ENCODE data around the gene TMEM128. TPM values are rescaled to one million over a fixed set of nuclear protein-coding genes. Genes with fewer than 3 reads are reported as not detected.
"Not testable (repeated sequence)": the region's sequence is repeated elsewhere in the genome, so short reads cannot be mapped to it uniquely, and the experiment has no call there.

The TMEM128 gene
- total and polyA plus RNA-seq, 8 donors: 18.5 to 43.3 (median 40.4) TPM

- intact Hi-C loops (cut with DNase I): no loop called here
- Histone ChIP-seq H3K4me1 (no peaks in the 10 kb centered on the region), H3K36me3 (no peaks in the 10 kb centered on the region), H3K9me3 (no peaks in the 10 kb centered on the region), H3K27ac (no peak overlapping the region), H3K27me3 (peaks cover 29 to 93% of the 10 kb centered on the region in 2 donors), H3K4me3 (no peak overlapping the region)
- no peak for TF ChIP-seq CTCF (IDR thresholded peaks at IDR 0.05)
- DNase-seq (no peak), ATAC-seq (no peak)
Measured at GRCh38 chr4:4225915-4226605, 22.0 kb downstream of the TMEM128 start.

GRCh38 chr4:4217113-4217512 is 30.9 kb downstream of the TMEM128 start:
- no peaks in the 10 kb centered on the region for H3K9me3 ChIP-seq
- intact Hi-C loops (cut with DNase I): no loop called here
- no peak for DNase-seq
- no peak overlapping the region for H3K4me3 ChIP-seq
- H3K36me3 ChIP-seq: no peaks in the 10 kb centered on the region
- no peak for ATAC-seq
- peaks cover 0 to 31% of the 10 kb centered on the region in 2 donors for H3K27me3 ChIP-seq
- H3K4me1 ChIP-seq: no peaks in the 10 kb centered on the region
- no peak for TF ChIP-seq CTCF (IDR thresholded peaks at IDR 0.05)
- H3K27ac ChIP-seq: no peak overlapping the region

GRCh38 chr4:4216648-4217047 is 31.4 kb downstream of the TMEM128 start:
- no peak for DNase-seq
- H3K4me1 ChIP-seq: no peaks in the 10 kb centered on the region
- H3K4me3 ChIP-seq: no peak overlapping the region
- no peaks in the 10 kb centered on the region for H3K36me3 ChIP-seq
- no peaks in the 10 kb centered on the region for H3K9me3 ChIP-seq
- no peak for TF ChIP-seq CTCF (IDR thresholded peaks at IDR 0.05)
- no peak for ATAC-seq
- intact Hi-C loops (cut with DNase I): no loop called here
- H3K27ac ChIP-seq: no peak overlapping the region
- H3K27me3 ChIP-seq: peaks cover 0 to 26% of the 10 kb centered on the region in 2 donors

- H3K4me3 ChIP-seq; DNase-seq; intact Hi-C loops (cut with DNase I); ATAC-seq; H3K27ac ChIP-seq; H3K9me3 ChIP-seq; H3K4me1 ChIP-seq; H3K36me3 ChIP-seq: not testable (repeated sequence)
- H3K27me3 ChIP-seq: peaks cover 0 to 25% of the 10 kb centered on the region in 2 donors
Measured at GRCh38 chr4:4213674-4214073, 34.3 kb downstream of the TMEM128 start.

GRCh38 chr4:4206204-4206603 is 41.8 kb downstream of the TMEM128 start:
- ATAC-seq (no peak), DNase-seq (no peak)
- no peak overlapping the region for H3K27ac ChIP-seq
- no peaks in the 10 kb centered on the region for H3K36me3 ChIP-seq
- H3K4me1 ChIP-seq: no peaks in the 10 kb centered on the region
- peaks cover 0 to 60% of the 10 kb centered on the region in 2 donors for H3K27me3 ChIP-seq
- no peak overlapping the region for H3K4me3 ChIP-seq
- intact Hi-C loops (cut with DNase I): no loop called here
- H3K9me3 ChIP-seq: no peaks in the 10 kb centered on the region
- TF ChIP-seq CTCF (IDR thresholded peaks at IDR 0.05): no peak

- no peak overlapping the region for H3K4me3 ChIP-seq
- DNase-seq (no peak), ATAC-seq (no peak)
- TF ChIP-seq CTCF (IDR thresholded peaks at IDR 0.05): no peak
- intact Hi-C loops (cut with DNase I): no loop called here
- no peak overlapping the region for H3K27ac ChIP-seq
- H3K4me1 ChIP-seq: no peaks in the 10 kb centered on the region
- no peaks in the 10 kb centered on the region for H3K36me3 ChIP-seq
- H3K27me3 ChIP-seq: peaks cover 0 to 50% of the 10 kb centered on the region in 2 donors
- H3K9me3 ChIP-seq: no peaks in the 10 kb centered on the region
Measured at GRCh38 chr4:4204401-4204745, 43.6 kb downstream of the TMEM128 start.

All from left lung (tissue), 10 donors.